SK-N-SH treated with all-trans-retinoic acid at 6 μM for 48 hours (cell line): ENCODE data around the gene TRPV3.

Experiments
- ATAC-seq: fragments of 200-7000 bp; cut with Tn5 transposase; 3 replicates; pipeline ENCODE4 v1.9.1; 2020; ENCODE audit warnings: mild to moderate bottlenecking, moderate library complexity
- ARNTL ChIP-seq: fragments of 450-650 bp; formaldehyde crosslinking; IDR thresholded peaks from 2 replicates; pipeline ENCODE4 v1.5.0; 2020; ENCODE audit warnings: low read depth, mild to moderate bottlenecking, moderate library complexity, borderline replicate concordance
- BACH2 ChIP-seq: fragments of 250-450 bp; sonication (Bioruptor Pico); IDR thresholded peaks from 2 replicates; pipeline ENCODE4 v1.9.0; 2021; ENCODE audit warnings: mild to moderate bottlenecking, borderline replicate concordance
- CREB5 ChIP-seq: fragments of 250-450 bp; sonication (Bioruptor Pico); IDR thresholded peaks from 2 replicates; pipeline ENCODE4 v1.5.1; 2020; ENCODE audit warnings: low read depth, mild to moderate bottlenecking, moderate library complexity
- CSDC2 ChIP-seq: fragments of 250-450 bp; sonication (Bioruptor Pico); IDR thresholded peaks from 2 replicates; pipeline ENCODE4 v1.5.0; 2020; ENCODE audit warnings: mild to moderate bottlenecking, moderate library complexity
- CSRNP3 ChIP-seq: fragments of 250-450 bp; sonication (Bioruptor Pico); IDR thresholded peaks from 2 replicates; pipeline ENCODE4 v1.5.1; 2021; ENCODE audit warnings: mild to moderate bottlenecking, moderate library complexity
- GLIS3 ChIP-seq: fragments of 250-450 bp; sonication (Bioruptor Pico); IDR thresholded peaks from 2 replicates; pipeline ENCODE4 v1.5.0; 2020; ENCODE audit warnings: mild to moderate bottlenecking, moderate library complexity
- ISL1 ChIP-seq: fragments of 250-450 bp; sonication (Bioruptor Pico); IDR thresholded peaks from 2 replicates; pipeline ENCODE4 v2.1.2; 2022; ENCODE audit warnings: mild to moderate bottlenecking, moderate library complexity
- OSR1 ChIP-seq: fragments of 250-450 bp; sonication (Bioruptor Pico); IDR thresholded peaks from 2 replicates; pipeline ENCODE4 v1.8.0; 2022; ENCODE audit warnings: moderate library complexity, mild to moderate bottlenecking, inconsistent platforms
- PATZ1 ChIP-seq: fragments of 250-450 bp; sonication (Bioruptor Pico); IDR thresholded peaks from 2 replicates; pipeline ENCODE4 v1.8.0; 2020; ENCODE audit warnings: mild to moderate bottlenecking, moderate library complexity, borderline replicate concordance
- PPARA ChIP-seq: fragments of 250-450 bp; sonication (Bioruptor Pico); IDR thresholded peaks from 2 replicates; pipeline ENCODE4 v1.5.0; 2020; ENCODE audit warnings: mild to moderate bottlenecking, borderline replicate concordance
- RARB ChIP-seq: fragments of 250-450 bp; sonication (Bioruptor Pico); IDR thresholded peaks from 2 replicates; pipeline ENCODE4 v1.8.0; 2021; ENCODE audit warnings: mild to moderate bottlenecking, moderate library complexity
- SNAI2 ChIP-seq: fragments of 250-450 bp; sonication (Bioruptor Pico); IDR thresholded peaks from 2 replicates; pipeline ENCODE4 v1.5.0; 2020; ENCODE audit warnings: mild to moderate bottlenecking, moderate library complexity
- TCF4 ChIP-seq: fragments of 250-450 bp; sonication (Bioruptor Pico); IDR thresholded peaks from 2 replicates; pipeline ENCODE4 v1.8.0; 2021; ENCODE audit warnings: mild to moderate bottlenecking, moderate library complexity, borderline replicate concordance
- TOX ChIP-seq: fragments of 250-450 bp; sonication (Bioruptor Pico); IDR thresholded peaks from 2 replicates; pipeline ENCODE4 v1.8.0; 2021; ENCODE audit warnings: mild to moderate bottlenecking, moderate library complexity, borderline replicate concordance
- TSHZ2 ChIP-seq: fragments of 250-450 bp; sonication (Bioruptor Pico); IDR thresholded peaks from 2 replicates; pipeline ENCODE4 v1.5.0; 2020; ENCODE audit warnings: mild to moderate bottlenecking, moderate library complexity
- ZC3H10 ChIP-seq: fragments of 250-450 bp; sonication (Bioruptor Pico); IDR thresholded peaks from 2 replicates; pipeline ENCODE4 v1.5.1; 2021; ENCODE audit warnings: mild to moderate bottlenecking, moderate library complexity
- ZFP3 ChIP-seq: fragments of 250-450 bp; sonication (Bioruptor Pico); IDR thresholded peaks from 2 replicates; pipeline ENCODE4 v1.5.0; 2020; ENCODE audit warnings: mild to moderate bottlenecking, moderate library complexity
- ZFP30 ChIP-seq: fragments of 450-650 bp; formaldehyde crosslinking; IDR thresholded peaks from 2 replicates; pipeline ENCODE4 v1.5.0; 2022; ENCODE audit warnings: mild to moderate bottlenecking, moderate library complexity
- ZNF565 ChIP-seq: fragments of 450-650 bp; formaldehyde crosslinking; conservative IDR thresholded peaks from 2 replicates; pipeline ENCODE4 v1.5.0; 2020; ENCODE audit warnings: low read depth, mild to moderate bottlenecking, moderate library complexity
- ZNF70 ChIP-seq: fragments of 450-650 bp; formaldehyde crosslinking; IDR thresholded peaks from 2 replicates; pipeline ENCODE4 v1.5.0; 2020; ENCODE audit warnings: mild to moderate bottlenecking, moderate library complexity
- ZNF8 ChIP-seq: fragments of 450-650 bp; formaldehyde crosslinking; IDR thresholded peaks from 2 replicates; pipeline ENCODE4 v1.5.0; 2020; ENCODE audit warnings: mild to moderate bottlenecking, moderate library complexity

Gene TRPV3

GRCh38 chr17:3598078-3598477 is 40.5 kb upstream of the TRPV3 start (continued):
- no peak for TF ChIP-seq CSRNP3 (CRISPR knock-in tag)

- ATAC-seq, result no peak
- TF ChIP-seq ZFP3 (no peak), ISL1 (CRISPR knock-in tag) (no peak)
Observed at GRCh38 chr17:3596804-3597464, 39.3 kb upstream of the TRPV3 start.

- ATAC-seq, result no peak
- TF ChIP-seq TSHZ2 (CRISPR knock-in tag) (no peak), ZFP3 (no peak), CREB5 (CRISPR knock-in tag) (no peak), TCF4 (CRISPR knock-in tag) (no peak), ARNTL (no peak), OSR1 (CRISPR knock-in tag) (no peak), ZNF565 (CRISPR knock-in tag) (no peak), BACH2 (CRISPR knock-in tag) (no peak), PATZ1 (no peak), TOX (CRISPR knock-in tag) (no peak), ZNF70 (CRISPR knock-in tag) (no peak), SNAI2 (no peak), PPARA (CRISPR knock-in tag) (no peak), RARB (CRISPR knock-in tag) (no peak), CSDC2 (CRISPR knock-in tag) (no peak)
Observed at GRCh38 chr17:3594976-3595375, 37.4 kb upstream of the TRPV3 start.

- TF ChIP-seq ZFP3 (no peak), PPARA (CRISPR knock-in tag) (no peak), ZNF8 (CRISPR knock-in tag) (no peak), CREB5 (CRISPR knock-in tag) (no peak), ZC3H10 (CRISPR knock-in tag) (no peak), TOX (CRISPR knock-in tag) (no peak), ZFP30 (CRISPR knock-in tag) (no peak), ZNF70 (CRISPR knock-in tag) (no peak), GLIS3 (CRISPR knock-in tag) (no peak), RARB (CRISPR knock-in tag) (no peak), CSRNP3 (CRISPR knock-in tag) (no peak)
- peak; percentile 80 for ATAC-seq
Observed at GRCh38 chr17:3594051-3594800, 36.6 kb upstream of the TRPV3 start.
